ENCODE results near the gene EMD.

GRCh38 chrX:154334496-154334895, 44.6 kb upstream of the EMD start:
- TF ChIP-seq, protein P1, sequence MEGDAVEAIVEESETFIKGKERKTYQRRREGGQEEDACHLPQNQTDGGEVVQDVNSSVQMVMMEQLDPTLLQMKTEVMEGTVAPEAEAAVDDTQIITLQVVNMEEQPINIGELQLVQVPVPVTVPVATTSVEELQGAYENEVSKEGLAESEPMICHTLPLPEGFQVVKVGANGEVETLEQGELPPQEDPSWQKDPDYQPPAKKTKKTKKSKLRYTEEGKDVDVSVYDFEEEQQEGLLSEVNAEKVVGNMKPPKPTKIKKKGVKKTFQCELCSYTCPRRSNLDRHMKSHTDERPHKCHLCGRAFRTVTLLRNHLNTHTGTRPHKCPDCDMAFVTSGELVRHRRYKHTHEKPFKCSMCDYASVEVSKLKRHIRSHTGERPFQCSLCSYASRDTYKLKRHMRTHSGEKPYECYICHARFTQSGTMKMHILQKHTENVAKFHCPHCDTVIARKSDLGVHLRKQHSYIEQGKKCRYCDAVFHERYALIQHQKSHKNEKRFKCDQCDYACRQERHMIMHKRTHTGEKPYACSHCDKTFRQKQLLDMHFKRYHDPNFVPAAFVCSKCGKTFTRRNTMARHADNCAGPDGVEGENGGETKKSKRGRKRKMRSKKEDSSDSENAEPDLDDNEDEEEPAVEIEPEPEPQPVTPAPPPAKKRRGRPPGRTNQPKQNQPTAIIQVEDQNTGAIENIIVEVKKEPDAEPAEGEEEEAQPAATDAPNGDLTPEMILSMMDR (IDR thresholded peaks at IDR 0.05 in 8 of 11, conservative IDR thresholded peaks at IDR 0.05 in 3 of 11) = no peak
- TF ChIP-seq POLR2AphosphoS5 (IDR thresholded peaks at IDR 0.05) = no peak
- no peak for TF ChIP-seq POLR2A (IDR thresholded peaks at IDR 0.05)
